ENCODE results near the gene SPDEF.

The SPDEF gene

GRCh38 chr6:34518669-34519365 lies 37.3 kb downstream of the SPDEF start:
- TF ChIP-seq, protein P1, sequence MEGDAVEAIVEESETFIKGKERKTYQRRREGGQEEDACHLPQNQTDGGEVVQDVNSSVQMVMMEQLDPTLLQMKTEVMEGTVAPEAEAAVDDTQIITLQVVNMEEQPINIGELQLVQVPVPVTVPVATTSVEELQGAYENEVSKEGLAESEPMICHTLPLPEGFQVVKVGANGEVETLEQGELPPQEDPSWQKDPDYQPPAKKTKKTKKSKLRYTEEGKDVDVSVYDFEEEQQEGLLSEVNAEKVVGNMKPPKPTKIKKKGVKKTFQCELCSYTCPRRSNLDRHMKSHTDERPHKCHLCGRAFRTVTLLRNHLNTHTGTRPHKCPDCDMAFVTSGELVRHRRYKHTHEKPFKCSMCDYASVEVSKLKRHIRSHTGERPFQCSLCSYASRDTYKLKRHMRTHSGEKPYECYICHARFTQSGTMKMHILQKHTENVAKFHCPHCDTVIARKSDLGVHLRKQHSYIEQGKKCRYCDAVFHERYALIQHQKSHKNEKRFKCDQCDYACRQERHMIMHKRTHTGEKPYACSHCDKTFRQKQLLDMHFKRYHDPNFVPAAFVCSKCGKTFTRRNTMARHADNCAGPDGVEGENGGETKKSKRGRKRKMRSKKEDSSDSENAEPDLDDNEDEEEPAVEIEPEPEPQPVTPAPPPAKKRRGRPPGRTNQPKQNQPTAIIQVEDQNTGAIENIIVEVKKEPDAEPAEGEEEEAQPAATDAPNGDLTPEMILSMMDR (IDR thresholded peaks at IDR 0.05; ENCODE audit: insufficient read depth, missing control alignments) = no peak
- FAIRE-seq (no peak), DNase-seq (ENCODE audit: insufficient read length, low spot score) (no peak)

DNA sequence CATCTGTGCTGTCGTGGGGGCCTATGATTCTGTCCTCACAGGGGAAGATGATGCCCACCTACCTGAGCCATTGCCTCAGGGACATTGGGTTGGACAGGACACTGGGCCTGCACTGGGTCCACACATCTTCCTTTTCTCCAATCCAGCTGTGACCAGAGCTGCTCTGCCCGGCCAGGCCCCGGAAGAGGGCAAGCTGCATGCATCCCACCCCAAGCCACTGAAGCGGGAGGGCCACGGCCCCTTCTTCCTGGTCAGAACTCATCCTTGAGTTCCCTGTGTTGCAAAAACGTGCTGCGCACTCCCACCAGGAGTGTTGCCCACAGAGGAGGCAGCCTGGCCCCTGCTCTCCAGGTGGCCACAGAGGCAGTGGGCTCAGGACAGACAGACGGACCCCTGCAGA lies 38.2 kb downstream of the SPDEF start:
- DNase-seq (ENCODE audit: insufficient read length, low spot score) = no peak
- TF ChIP-seq, protein P1 (IDR thresholded peaks at IDR 0.05; ENCODE audit: insufficient read depth, missing control alignments) = no peak
- FAIRE-seq = no peak

DNA sequence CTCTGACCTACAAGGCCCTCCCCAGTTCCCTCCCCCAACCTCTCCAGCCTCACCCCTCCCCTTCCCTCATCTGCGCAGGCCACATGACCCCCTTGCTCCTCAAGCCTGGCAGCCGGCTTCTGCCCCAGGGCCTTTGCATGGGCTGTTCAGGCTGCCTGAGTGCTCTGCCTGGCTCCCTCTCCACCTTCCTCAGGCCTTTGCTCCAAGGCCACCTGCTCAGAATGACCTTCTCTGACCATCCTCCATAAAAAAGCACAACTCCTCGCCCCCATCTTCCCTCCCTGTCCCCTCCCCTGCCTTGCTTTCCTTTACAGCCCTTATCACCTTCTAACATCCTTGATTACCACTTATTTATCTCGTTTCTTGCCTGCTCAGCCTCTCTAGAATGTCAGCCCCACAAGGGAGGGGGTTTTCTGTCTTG lies 38.7 kb downstream of the SPDEF start:
- FAIRE-seq (no peak), DNase-seq (ENCODE audit: insufficient read length, low spot score) (no peak)
- TF ChIP-seq, protein P1 (IDR thresholded peaks at IDR 0.05; ENCODE audit: insufficient read depth, missing control alignments) = no peak

GRCh38 chr6:34516391-34517324 lies 39.5 kb downstream of the SPDEF start:
- DNase-seq (ENCODE audit: insufficient read length, low spot score) (no peak), FAIRE-seq (no peak)
- TF ChIP-seq, protein P1 (IDR thresholded peaks at IDR 0.05; ENCODE audit: insufficient read depth, missing control alignments) = no peak

- no peak for FAIRE-seq
- TF ChIP-seq, protein P1 (IDR thresholded peaks at IDR 0.05; ENCODE audit: insufficient read depth, missing control alignments) = no peak
- no peak for DNase-seq (ENCODE audit: insufficient read length, low spot score)
These were observed 40.4 kb downstream of the SPDEF start for GRCh38 chr6:34515473-34516387.

DNA sequence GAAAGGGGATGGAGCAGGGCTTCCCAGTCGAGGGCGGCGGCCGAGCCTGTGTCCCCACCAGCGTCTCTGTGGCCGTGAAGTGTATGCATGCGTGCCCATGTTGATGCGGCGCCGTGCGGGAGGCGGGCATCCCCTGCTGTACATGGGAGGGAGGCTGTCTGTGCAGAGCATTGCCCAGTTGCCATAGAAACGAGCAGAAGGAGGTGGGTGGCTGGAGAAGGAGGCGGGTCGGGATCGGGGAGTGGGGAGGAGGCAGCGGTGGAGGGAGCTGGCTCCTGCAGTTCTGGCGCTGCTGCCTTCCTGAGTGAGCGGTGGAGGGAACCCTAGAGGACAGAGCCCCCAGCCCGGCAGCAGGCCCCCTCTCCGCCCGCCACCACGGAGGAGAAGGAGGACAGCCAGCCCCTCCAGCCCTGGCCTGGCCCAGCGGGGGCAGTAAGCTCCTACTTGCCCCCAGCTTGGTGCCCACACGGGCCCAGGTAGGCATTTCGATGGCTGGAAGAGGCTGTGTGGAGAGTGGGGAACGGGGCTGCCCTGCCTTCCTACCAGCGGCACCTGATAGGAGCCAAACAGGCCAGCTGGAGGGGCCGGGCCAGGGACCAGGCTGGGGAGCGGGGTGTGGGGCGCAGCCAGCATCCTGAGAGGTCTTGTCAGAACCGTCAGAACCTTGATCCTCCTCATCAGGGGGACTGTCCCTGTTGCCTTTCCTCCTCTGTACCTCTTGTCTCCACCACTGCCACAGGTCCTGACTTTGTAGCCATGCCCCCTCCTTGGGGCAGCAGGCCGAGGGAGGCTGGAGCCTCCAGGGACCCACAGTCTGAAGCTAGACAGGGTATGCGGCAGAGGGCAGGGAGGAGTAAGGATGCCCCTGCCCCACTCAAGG lies 41.3 kb downstream of the SPDEF start:
- FAIRE-seq (no peak), DNase-seq (ENCODE audit: insufficient read length, low spot score) (no peak)
- TF ChIP-seq, protein P1 (IDR thresholded peaks at IDR 0.05; ENCODE audit: insufficient read depth, missing control alignments) = no peak
